Measurements from ENCODE around the gene GIPC2.

Gene GIPC2

GRCh38 chr1:78141531-78142231 lies 95.9 kb downstream of the GIPC2 start:
- H3K4me3 ChIP-seq (ENCODE audit: low read depth, low read length), result no peak overlapping the region

DNA sequence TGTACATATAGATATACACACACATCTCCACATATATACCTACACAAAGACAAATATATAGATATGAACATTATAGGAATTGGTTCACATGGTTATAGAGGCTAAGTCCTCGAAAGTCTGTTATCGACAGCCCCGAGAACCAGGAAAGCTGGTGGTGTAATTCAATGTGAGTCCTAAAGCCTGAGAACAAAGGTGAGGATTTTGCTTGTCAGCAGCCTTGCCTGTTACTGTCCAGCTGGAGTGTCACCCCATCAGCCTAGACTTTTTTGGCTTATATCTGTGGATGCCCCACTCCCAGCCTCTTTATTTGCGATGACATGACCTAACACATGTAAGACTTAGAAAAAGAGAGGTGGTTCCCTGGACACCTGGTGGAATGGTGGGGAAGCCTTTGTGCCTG lies 97.0 kb downstream of the GIPC2 start:
- no peak overlapping the region for H3K4me3 ChIP-seq (ENCODE audit: low read depth, low read length)

- no peak overlapping the region for H3K4me3 ChIP-seq (ENCODE audit: low read depth, low read length)
Observed at GRCh38 chr1:78143152-78143551, 97.4 kb downstream of the GIPC2 start.

DNA sequence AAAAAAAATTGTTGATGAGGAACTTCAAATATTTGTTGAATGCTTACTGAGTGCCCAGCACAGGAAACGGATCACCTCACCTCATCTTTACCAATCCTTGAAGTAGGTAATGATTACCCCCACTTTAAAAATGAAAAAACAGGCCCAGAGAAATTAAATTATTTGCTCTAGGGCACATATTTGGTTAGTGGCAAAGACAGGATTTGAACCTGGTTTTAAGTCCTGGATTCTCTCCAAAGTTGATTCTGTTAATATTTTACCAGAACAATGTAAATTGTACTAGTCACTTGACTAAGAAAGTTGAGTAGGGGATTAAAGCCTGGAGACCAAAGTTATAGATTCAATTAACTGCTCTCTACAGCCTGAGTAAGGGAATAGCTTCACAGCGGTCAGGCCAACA lies 97.9 kb downstream of the GIPC2 start:
- no peak overlapping the region for H3K4me3 ChIP-seq (ENCODE audit: low read depth, low read length)

GRCh38 chr1:78145105-78145580 lies 99.4 kb downstream of the GIPC2 start:
- no peak overlapping the region for H3K4me3 ChIP-seq (ENCODE audit: low read depth, low read length)

- H3K4me3 ChIP-seq (ENCODE audit: low read depth, low read length), result no peak overlapping the region
Observed at GRCh38 chr1:78146205-78146771, 100.5 kb downstream of the GIPC2 start.

- no peak overlapping the region for H3K4me3 ChIP-seq (ENCODE audit: low read depth, low read length)
Observed at GRCh38 chr1:78147031-78147430, 101.3 kb downstream of the GIPC2 start.

GRCh38 chr1:78153092-78153736 lies 107.4 kb downstream of the GIPC2 start:
- H3K4me3 ChIP-seq (ENCODE audit: low read depth, low read length), result no peak overlapping the region

- no peak overlapping the region for H3K4me3 ChIP-seq (ENCODE audit: low read depth, low read length)
Observed at GRCh38 chr1:78155121-78155520, 109.4 kb downstream of the GIPC2 start.

DNA sequence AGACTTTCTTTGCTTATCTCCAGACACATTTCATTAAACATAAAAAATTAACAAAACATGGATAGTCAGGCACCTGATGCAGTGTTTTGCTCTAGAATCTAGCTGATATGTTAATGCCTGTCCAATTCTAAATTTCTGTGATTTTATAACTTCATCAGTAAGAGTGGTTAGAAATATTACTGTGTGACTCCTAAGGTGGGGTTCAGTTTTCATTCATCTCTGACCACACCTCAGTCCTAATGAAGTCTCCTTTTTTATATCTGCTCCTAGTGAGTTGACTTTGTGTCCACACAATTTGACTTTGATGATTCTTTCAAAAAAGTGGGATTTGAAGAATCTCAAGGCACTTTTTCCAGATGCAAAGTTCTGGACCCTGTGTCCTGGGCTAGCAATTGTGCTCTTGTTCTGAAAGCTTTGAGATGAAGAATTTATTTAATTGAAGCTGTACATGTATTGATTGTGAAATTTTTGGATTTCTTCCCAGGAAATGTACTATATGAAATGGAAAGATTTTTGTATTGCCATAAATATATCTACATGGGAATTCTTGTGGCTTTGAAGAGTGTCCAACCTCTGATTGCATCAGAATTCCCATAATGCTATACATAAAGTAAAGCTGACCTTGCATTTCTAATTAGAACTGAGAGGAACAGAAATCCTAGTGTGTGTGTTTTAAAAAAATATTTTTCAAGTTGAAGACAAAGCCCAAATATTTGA lies 111.2 kb downstream of the GIPC2 start:
- no peak overlapping the region for H3K4me3 ChIP-seq (ENCODE audit: low read depth, low read length)

DNA sequence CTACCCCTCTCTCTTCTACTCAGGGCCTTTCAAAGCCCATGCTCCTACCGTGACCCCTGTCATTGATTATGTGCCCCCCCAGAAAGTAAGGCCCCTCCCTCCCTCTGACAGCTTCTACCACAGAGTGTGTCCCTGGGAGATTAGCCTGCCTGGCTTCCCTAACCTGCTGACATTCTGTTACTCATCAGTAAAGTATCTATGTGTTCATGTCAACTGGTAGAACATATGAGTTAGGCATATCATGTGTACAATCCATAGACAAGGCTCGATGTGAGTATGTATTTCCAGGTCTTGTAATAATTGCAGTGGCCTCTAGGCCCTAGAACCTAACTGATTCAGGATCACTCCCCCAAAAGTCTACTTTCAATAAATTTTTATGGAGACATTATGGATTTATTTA lies 120.0 kb downstream of the GIPC2 start:
- no peak overlapping the region for H3K4me3 ChIP-seq (ENCODE audit: low read depth, low read length)

DNA sequence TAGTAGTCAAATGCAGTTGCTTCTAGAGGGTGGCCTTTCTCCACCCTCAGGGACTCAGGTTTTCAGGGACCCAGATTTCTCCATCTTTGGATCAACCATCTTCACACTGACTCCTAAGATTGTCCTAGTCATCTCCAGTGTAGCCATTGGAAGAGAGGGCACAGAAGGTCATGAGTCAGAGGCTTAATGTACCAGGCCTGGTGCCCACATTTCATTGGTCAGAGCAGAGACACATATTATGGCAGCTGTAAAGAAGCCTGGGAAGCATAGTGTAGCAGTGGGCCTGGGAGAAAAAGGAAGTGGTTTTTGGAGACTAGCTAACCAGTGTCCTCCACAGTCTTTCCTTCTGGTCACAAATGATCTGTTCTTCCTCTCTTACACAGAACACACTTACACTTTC lies 122.5 kb downstream of the GIPC2 start:
- no peak overlapping the region for H3K4me3 ChIP-seq (ENCODE audit: low read depth, low read length)

GRCh38 chr1:78170859-78171258 lies 125.1 kb downstream of the GIPC2 start:
- H3K4me3 ChIP-seq (ENCODE audit: low read depth, low read length), result no peak overlapping the region

DNA sequence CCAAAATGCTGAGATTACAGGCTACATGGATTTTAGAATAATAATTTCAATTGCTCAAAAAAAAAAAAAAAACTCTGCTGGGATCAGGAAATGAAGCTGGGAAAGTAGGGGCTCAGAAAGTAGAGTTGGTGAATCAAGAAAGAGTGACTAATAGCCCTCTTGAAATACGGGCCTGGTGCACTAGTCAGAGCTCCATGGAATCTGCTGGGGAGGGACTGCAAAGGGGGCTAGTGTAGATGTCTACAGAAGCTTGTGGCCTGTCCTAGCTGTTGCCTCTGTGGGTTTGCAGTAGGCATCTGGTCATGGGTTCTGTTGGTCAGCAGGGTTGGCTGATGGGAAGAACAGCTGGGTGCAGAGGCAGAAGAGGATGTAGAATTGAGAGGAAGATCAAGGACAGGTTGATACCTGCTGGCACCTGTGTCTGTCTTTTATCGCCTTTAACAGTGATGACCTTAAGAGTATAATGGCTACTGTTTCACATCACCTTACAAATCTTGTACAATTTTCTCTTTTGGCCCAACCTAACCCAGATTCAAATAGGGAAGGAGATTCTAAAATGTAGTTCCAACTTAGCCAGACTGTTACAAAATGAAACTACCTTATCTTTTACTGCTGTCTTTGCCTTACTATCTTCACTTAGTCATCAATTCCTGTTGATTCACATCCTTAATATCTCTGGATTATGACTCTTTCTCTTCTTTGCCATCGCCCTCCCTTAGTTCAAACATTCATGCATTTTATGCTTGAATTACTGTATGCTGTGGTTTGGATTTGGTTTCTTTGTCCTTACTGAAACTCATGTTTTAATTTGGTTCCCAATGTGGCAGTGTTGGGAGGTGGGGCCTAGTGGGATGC lies 126.2 kb downstream of the GIPC2 start:
- no peak overlapping the region for H3K4me3 ChIP-seq (ENCODE audit: low read depth, low read length)

GRCh38 chr1:78176448-78176847 lies 130.7 kb downstream of the GIPC2 start:
- H3K4me3 ChIP-seq (ENCODE audit: low read depth, low read length), result no peak overlapping the region

DNA sequence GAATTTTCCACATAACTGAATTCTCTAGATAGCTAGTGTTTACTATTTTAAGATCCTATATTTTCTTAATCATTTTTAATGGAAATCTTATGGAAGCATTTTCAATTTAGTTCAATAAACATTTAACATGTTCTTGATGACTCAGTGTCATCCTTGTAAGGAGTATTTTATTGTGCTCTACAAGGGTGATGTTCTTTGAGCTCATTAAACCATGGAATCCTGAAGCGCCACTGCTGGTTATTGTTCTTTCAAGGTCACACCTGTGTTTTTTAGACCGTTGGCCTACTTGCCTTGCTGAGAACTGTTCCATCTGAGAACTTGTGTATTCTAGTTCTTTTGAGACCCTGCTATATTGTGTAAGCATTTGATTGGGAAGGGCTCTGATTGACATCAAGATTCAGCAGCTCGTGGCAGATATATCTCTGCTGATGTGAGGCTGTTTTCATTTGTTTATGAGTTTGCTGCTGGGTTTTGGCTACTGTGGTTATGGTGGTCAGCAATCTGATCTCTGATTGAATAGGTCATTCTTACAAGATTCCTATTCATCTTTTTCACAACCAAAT lies 132.0 kb downstream of the GIPC2 start:
- H3K4me3 ChIP-seq (ENCODE audit: low read depth, low read length), result no peak overlapping the region

GRCh38 chr1:78178816-78179215 lies 133.1 kb downstream of the GIPC2 start:
- H3K4me3 ChIP-seq (ENCODE audit: low read depth, low read length), result no peak overlapping the region

DNA sequence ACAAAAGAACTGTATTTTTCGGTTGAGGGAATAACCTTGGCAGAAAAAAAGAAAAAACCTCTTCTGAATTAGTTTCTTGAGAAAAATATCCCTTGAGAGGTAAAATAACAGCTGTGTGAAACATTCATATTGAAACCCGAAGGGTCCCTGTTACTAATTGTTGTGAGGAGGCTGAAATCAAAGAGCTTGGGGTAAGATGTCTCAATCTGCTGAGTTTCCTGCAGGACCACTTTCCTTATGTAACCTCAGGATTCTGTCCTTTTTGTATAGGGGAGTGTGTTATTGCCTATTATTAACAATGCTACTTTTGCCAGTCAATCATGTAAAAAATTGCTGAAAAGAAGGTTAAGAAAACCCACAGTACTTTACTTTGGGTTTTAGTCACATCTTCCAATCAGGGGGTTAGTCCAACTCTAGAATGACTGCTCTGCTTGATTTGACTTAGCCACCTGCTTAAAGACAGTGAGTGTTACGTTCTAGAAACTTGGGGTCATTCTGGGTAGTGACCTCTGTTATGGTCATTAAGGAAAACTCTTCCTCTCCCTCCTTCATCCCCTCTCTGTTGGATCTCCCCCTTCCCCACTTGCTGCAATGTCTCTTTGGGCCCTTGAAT lies 138.8 kb downstream of the GIPC2 start:
- H3K4me3 ChIP-seq (ENCODE audit: low read depth, low read length), result no peak overlapping the region
